GM19238 (cell line): ENCODE results near the gene PCDHA13.
"Not testable (repeated sequence)": the region's sequence is repeated elsewhere in the genome, so short reads cannot be mapped to it uniquely, and the experiment has no call there.

Experiments used
- DNase-seq: peaks from one replicate; pipeline ENCODE4 v3.0.0; 2011; ENCODE audit warnings: low spot score; ENCODE audit not compliant: insufficient read length

PCDHA13 gene, protein sequence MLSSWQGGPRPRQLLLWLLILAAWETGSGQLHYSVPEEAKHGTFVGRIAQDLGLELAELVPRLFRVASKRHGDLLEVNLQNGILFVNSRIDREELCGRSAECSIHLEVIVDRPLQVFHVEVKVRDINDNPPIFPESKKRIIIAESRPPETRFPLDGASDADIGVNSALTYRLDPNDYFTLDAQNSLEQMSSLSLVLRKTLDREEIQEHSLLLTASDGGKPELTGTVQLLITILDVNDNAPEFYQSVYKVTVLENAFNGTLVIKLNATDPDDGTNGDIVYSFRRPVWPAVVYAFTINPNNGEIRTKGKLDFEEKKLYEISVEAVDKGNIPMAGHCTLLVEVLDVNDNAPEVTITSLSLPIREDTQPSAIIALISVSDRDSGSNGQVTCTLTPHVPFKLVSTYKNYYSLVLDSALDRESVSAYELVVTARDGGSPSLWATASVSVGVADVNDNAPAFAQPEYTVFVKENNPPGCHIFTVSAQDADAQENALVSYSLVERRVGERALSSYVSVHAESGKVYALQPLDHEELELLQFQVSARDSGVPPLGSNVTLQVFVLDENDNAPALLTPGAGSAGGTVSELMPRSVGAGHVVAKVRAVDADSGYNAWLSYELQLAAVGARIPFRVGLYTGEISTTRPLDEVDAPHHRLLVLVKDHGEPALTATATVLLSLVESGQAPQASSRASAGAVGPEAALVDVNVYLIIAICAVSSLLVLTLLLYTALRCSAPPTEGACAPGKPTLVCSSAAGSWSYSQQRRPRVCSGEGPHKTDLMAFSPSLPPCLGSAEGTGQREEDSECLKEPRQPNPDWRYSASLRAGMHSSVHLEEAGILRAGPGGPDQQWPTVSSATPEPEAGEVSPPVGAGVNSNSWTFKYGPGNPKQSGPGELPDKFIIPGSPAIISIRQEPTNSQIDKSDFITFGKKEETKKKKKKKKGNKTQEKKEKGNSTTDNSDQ

DNA sequence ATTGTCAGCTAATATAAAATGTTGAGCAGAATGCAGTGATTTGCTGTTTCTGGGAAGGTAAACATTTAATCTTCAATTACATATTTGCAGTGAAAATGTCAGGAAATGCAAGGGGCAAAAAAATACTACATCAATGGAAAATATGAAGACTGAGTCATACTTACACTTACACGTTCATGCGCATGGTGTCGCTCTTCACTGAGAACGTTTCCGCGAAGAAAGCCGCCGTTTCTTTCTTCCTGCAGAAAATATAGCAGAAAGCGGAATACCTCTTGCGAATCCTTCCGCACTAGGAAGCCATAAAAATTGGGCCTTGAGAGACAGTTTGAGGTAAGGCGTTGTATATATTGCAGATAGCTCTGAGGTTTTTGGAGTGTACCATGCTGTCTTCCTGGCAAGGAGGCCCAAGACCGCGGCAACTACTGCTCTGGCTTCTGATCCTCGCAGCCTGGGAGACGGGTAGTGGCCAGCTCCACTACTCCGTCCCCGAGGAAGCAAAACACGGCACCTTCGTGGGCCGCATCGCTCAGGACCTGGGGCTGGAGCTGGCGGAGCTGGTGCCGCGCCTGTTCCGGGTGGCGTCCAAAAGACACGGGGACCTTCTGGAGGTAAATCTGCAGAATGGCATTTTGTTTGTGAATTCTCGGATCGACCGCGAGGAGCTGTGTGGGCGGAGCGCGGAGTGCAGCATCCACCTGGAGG, at the start of gene PCDHA13:
PCDHA13 (plus strand) TSS at position 236 of the 702 bp plus-strand sequence; CDS start at position 381, 145 bp downstream.
- no peak for DNase-seq

DNA sequence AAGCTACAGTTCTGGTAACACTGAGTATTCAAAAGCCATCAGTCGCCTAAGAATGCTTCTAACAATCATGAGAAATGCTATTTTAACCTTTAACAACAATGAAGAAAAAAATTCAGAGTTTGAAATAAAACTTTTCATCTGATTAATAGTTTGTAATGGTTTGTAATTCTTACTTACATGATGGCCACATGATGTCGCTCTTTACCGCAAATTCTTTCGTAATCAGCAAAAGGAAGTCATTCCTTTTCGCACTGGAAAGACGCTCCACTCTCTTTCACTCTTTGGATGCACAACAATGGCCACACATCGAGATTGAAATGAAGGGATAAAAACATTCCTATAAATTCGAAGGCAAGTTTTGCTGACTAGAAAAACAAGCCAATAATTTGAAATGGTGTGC, 47.9 kb upstream of the PCDHA13 start, which contains the start of gene PCDHA7:
PCDHA7 (plus strand) TSS at position 277 of the 400 bp plus-strand sequence; CDS start at position 392, 115 bp downstream.
- no peak for DNase-seq

DNA sequence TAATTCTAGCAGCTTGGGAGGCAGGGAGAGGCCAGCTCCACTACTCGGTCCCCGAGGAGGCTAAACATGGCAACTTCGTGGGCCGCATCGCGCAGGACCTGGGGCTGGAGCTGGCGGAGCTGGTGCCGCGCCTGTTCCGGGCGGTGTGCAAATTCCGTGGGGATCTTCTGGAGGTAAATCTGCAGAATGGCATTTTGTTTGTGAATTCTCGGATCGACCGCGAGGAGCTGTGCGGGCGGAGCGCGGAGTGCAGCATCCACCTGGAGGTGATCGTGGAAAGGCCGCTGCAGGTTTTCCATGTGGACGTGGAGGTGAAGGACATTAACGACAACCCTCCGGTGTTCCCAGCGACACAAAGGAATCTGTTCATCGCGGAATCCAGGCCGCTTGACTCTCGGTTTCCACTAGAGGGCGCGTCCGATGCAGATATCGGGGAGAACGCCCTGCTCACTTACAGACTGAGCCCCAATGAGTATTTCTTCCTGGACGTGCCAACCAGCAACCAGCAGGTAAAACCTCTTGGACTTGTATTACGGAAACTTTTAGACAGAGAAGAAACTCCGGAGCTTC, 47.4 kb upstream of the PCDHA13 start:
- DNase-seq: not testable (repeated sequence)

DNA sequence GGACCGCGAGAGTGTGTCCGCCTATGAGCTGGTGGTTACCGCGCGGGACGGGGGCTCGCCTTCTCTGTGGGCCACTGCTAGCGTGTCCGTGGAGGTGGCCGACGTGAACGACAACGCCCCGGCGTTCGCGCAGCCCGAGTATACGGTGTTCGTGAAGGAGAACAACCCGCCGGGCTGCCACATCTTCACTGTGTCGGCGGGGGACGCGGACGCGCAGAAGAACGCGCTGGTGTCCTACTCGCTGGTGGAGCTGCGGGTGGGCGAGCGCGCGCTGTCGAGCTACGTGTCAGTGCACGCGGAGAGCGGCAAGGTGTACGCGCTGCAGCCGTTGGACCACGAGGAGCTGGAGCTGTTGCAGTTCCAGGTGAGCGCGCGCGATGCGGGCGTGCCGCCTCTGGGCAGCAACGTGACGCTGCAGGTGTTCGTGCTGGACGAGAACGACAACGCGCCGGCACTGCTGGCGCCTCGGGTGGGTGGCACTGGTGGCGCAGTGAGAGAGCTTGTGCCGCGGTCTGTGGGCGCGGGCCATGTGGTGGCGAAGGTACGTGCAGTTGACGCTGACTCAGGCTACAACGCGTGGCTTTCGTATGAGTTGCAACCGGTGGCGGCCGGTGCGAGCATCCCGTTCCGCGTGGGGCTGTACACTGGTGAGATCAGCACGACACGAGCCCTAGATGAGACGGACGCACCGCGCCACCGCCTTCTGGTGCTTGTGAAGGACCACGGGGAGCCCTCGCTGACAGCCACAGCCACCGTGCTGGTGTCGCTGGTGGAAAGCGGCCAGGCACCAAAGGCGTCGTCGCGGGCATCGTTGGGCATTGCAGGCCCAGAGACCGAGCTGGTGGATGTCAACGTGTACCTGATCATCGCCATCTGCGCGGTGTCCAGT, 46.1 kb upstream of the PCDHA13 start:
- DNase-seq: no peak

DNA sequence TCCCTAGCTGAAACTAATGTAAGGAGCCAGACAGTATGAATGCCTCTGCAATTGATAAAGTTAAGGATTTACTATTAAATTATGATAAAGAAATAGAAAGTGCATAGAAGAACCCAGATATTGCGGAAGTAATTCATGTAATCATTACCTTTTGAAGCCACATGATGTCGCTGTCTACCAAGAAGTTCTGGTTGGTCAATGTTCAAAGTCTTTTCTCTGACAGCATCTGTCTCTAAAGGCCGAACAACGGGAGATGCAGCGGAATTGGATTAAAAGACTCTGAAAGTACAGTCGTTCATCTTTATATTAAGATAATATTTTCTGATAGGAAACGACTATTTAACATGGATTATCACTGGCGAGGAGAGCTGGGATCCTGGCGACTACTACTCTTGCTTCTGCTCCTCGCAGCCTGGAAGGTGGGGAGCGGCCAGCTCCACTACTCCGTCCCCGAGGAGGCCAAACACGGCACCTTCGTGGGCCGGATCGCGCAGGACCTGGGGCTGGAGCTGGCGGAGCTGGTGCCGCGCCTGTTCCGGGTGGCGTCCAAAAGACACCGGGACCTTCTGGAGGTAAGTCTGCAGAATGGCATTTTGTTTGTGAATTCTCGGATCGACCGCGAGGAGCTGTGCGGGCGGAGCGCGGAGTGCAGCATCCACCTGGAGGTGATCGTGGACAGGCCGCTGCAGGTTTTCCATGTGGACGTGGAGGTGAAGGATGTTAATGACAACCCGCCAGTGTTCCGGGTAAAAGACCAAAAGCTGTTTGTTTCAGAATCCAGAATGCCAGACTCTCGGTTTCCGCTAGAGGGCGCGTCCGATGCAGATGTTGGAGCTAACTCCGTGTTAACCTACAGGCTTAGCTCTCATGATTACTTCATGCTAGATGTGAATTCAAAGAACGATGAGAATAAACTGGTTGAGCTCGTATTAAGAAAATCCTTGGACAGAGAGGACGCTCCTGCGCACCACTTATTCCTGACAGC, 40.7 kb upstream of the PCDHA13 start, which contains the start of gene PCDHA8:
PCDHA8 (plus strand) TSS at position 210 of the 985 bp plus-strand sequence; CDS start at position 345, 135 bp downstream.
- DNase-seq: no peak

DNA sequence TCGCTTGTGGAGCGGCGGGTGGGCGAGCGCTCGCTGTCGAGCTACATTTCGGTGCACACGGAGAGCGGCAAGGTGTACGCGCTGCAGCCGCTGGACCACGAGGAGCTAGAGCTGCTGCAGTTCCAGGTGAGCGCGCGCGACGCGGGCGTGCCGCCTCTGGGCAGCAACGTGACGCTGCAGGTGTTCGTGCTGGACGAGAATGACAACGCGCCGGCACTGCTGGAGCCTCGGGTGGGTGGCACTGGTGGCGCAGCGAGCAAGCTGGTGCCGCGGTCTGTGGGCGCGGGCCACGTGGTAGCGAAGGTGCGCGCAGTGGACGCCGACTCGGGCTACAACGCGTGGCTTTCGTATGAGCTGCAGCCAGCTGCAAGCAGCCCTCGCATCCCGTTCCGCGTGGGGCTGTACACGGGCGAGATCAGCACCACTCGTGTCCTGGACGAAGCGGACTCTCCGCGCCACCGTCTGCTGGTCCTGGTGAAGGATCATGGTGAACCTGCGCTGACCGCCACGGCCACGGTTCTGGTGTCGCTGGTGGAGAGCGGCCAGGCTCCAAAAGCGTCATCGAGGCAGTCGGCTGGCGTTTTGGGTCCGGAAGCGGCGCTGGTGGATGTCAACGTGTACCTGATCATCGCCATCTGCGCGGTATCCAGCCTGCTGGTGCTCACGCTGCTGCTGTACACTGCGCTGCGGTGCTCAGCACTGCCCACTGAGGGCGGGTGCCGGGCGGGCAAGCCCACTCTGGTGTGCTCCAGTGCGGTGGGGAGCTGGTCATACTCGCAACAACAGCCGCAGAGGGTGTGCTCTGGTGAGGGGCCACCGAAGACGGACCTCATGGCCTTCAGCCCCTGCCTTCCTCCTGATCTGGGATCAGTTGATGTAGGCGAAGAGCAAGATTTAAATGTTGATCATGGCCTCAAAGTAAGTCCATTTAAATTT, 38.9 kb upstream of the PCDHA13 start:
- no peak for DNase-seq

DNA sequence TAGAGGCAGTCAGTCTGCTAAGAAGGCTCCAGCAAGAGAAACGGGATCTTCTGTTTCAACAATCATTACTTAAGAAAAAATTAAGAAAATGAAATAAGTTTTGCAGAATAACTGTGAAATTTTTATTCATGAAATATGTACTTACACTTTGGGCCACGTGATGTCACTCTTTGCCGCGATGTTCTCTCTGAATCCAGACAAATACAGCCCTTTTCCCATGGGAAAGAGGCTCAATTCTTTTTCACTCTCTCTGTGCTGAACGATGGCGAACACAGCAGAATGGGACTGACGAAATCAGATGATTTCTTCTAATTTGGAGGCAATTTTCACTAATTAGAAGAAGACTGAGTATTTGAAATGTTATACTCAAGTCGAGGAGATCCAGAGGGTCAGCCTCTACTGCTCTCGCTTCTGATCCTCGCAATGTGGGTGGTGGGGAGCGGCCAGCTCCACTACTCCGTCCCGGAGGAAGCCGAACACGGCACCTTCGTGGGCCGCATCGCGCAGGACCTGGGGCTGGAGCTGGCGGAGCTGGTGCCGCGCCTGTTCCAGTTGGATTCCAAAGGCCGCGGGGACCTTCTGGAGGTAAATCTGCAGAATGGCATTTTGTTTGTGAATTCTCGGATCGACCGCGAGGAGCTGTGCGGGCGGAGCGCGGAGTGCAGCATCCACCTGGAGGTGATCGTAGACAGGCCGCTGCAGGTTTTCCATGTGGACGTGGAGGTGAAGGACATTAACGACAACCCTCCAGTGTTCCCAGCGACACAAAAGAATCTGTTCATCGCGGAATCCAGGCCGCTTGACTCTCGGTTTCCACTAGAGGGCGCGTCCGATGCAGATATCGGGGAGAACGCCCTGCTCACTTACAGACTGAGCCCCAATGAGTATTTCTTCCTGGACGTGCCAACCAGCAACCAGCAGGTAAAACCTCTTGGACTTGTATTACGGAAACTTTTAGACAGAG, 33.5 kb upstream of the PCDHA13 start, which contains the start of gene PCDHA9:
PCDHA9 (plus strand) TSS at position 244 of the 964 bp plus-strand sequence; CDS start at position 358, 114 bp downstream.
- DNase-seq: not testable (repeated sequence)

DNA sequence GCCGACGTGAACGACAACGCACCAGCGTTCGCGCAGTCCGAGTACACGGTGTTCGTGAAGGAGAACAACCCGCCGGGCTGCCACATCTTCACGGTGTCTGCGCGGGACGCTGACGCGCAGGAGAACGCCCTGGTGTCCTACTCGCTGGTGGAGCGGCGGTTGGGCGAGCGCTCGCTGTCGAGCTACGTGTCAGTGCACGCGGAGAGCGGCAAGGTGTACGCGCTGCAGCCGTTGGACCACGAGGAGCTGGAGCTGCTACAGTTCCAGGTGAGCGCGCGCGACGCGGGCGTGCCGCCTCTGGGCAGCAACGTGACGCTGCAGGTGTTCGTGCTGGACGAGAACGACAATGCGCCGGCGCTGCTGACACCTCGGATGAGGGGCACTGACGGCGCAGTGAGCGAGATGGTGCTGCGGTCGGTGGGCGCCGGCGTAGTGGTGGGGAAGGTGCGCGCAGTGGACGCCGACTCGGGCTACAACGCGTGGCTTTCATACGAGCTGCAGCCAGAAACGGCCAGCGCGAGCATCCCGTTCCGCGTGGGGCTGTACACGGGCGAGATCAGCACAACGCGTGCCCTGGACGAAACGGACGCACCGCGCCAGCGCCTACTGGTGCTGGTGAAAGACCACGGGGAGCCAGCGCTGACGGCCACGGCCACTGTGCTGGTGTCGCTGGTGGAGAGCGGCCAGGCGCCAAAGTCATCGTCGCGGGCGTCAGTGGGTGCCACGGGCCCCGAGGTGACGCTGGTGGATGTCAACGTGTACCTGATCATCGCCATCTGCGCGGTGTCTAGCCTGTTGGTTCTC, 31.9 kb upstream of the PCDHA13 start:
- DNase-seq: not testable (repeated sequence)

DNA sequence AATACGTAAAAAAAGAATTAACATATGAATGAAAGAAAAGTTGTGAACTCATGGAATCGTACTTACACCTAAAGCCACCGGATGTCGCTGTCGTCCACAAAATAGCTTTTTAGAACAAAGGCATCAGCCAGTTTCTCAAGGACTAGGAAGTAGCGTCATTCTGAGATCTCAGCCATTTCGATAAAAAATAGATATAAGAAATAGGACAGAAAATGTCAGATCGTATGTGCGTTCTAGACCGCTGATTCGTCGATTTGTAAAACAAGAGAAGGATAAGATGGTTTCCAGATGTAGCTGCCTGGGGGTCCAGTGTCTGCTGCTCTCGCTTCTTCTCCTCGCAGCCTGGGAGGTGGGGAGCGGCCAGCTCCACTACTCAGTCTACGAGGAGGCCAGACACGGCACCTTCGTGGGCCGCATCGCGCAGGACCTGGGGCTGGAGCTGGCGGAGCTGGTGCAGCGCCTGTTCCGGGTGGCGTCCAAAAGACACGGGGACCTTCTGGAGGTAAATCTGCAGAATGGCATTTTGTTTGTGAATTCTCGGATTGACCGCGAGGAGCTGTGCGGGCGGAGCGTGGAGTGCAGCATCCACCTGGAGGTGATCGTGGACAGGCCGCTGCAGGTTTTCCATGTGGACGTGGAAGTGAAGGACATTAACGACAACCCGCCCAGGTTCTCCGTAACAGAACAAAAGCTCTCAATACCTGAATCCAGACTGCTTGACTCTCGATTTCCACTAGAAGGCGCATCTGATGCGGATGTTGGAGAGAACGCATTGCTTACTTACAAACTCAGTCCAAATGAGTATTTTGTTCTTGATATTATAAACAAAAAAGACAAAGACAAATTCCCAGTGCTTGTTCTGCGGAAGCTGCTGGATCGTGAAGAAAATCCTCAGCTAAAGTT, 25.9 kb upstream of the PCDHA13 start, which contains the start of gene PCDHA10:
PCDHA10 (plus strand) TSS at position 126 of the 903 bp plus-strand sequence; CDS start at position 278, 152 bp downstream.
- DNase-seq: no peak

DNA sequence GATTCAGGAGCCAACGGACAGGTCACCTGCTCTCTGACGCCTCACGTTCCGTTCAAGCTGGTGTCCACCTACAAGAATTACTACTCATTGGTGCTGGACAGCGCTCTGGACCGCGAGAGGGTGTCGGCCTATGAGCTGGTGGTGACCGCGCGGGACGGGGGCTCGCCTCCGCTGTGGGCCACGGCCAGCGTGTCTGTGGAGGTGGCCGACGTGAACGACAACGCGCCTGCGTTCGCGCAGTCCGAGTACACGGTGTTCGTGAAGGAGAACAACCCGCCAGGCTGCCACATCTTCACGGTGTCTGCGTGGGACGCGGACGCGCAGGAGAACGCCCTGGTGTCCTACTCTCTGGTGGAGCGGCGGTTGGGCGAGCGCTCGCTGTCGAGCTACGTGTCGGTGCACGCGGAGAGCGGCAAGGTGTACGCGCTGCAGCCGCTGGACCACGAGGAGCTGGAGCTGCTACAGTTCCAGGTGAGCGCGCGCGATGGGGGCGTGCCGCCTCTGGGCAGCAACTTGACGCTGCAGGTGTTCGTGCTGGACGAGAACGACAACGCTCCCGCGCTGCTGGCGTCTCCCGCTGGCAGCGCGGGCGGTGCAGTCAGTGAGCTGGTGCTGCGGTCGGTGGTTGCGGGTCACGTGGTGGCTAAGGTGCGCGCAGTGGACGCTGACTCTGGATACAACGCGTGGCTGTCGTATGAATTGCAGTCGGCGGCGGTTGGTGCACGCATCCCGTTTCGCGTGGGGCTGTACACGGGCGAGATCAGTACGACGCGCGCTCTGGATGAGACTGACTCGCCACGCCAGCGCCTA, 24.5 kb upstream of the PCDHA13 start:
- no peak for DNase-seq

DNA sequence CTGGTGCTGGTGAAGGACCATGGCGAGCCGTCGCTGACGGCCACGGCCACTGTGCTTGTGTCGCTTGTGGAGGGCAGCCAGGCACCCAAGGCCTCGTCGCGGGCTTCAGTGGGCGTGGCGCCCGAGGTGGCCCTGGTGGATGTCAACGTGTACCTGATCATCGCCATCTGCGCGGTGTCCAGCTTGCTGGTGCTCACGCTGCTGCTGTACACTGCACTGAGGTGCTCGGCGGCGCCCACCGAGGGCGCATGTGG, 24.0 kb upstream of the PCDHA13 start:
- no peak for DNase-seq

DNA sequence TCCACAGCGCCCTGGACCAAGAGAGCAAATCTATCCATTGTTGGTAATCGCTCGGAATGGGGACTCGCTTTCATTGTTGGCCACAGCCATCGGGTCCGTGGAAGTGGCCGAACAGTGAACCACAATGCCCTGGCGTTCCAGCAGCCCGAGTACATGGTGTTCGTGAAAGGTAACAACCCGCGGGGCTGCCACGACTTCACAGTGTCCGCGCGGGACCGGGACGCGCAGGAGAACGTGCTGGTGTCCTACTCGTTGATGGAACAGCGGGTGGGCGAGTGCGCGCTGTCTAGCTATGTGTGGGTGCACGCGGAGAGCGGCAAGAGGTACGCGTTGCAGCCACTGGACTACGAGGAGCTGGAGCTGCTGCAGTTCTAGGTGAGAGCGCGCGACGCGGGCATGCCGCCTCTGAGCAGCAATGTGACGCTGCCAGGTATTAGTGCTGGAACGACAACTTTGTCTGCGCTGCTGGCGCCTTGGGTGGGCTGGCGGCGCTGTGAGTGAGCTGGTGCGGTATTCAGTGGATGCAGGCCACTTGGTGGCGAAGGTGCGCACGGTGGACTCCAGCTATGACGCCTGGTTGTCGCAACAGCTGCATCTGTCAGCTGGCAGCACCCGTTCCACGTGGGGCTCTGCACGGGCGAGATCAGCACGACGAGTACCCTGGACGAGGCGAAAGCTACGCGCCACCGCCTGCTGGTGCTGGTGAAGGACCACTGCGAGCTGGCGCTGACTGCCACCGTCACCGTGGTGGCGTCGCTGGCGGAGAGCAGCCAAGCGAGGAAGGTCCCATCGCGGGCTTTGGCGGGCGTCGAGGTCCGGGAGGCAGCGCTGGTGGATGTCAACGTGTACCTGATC, 19.3 kb upstream of the PCDHA13 start:
- no peak for DNase-seq
